Measurements from ENCODE around the gene HOXB4. TPM values are rescaled to one million over a fixed set of nuclear protein-coding genes. Genes with fewer than 3 reads are reported as not detected.

The HOXB4 gene
- total and polyA plus RNA-seq, 4 donors, result 1.4 to 6.7 (median 2.6) TPM

- DNase-seq (peak; percentile 67 to 89 (median 88)), ATAC-seq (ENCODE audit: insufficient read depth, low FRiP score) (no peak)
- H3K36me3 ChIP-seq (ENCODE audit: control insufficient read depth in 4 of 4, insufficient read depth in 4 of 4, low read length in 4 of 4), result peaks cover 0 to 21% (median 4%) of the 10 kb centered on the region in 4 donors
- 44 to 64% methylated on average over 7 of the region's 7 CpGs for WGBS, 2 donors
- H3K27ac ChIP-seq (ENCODE audit: low read depth in 1 of 2, low read length in 1 of 2), result peak overlapping the region in 1 of 2 donors; percentile 5
- peaks cover 0 to 86% (median 4%) of the 10 kb centered on the region in 5 donors for H3K4me1 ChIP-seq (ENCODE audit: control insufficient read depth in 5 of 5, insufficient read depth in 5 of 5, low read length in 5 of 5)
- H3K4me3 ChIP-seq, result no peak overlapping the region
- peaks cover 0 to 3% (median 0%) of the 10 kb centered on the region in 4 donors for H3K9me3 ChIP-seq (ENCODE audit: control insufficient read depth in 4 of 4, insufficient read depth in 3 of 4, low read length in 3 of 4)
- peak overlapping the region in 1 of 2 donors; percentile 95 for H3K9ac ChIP-seq (ENCODE audit: insufficient read depth in 1 of 2, low read length in 2 of 2)
- peaks cover 0 to 56% (median 2%) of the 10 kb centered on the region in 3 donors for H3K27me3 ChIP-seq (ENCODE audit: control insufficient read depth in 3 of 3, insufficient read depth in 3 of 3, low read length in 2 of 3)
- no peak for TF ChIP-seq CTCF (IDR thresholded peaks at IDR 0.05; ENCODE audit: control extremely low read depth, extremely low read depth)
Measured at GRCh38 chr17:48556576-48557401, 21.4 kb downstream of the HOXB4 start.

GRCh38 chr17:48556229-48556575 is 21.9 kb downstream of the HOXB4 start:
- Histone ChIP-seq H3K9me3 (ENCODE audit: control insufficient read depth in 4 of 4, insufficient read depth in 3 of 4, low read length in 3 of 4) (peaks cover 0 to 3% (median 0%) of the 10 kb centered on the region in 4 donors), H3K4me1 (ENCODE audit: control insufficient read depth in 5 of 5, insufficient read depth in 5 of 5, low read length in 5 of 5) (peaks cover 0 to 85% (median 3%) of the 10 kb centered on the region in 5 donors), H3K4me3 (no peak overlapping the region), H3K36me3 (ENCODE audit: control insufficient read depth in 4 of 4, insufficient read depth in 4 of 4, low read length in 4 of 4) (peaks cover 0 to 17% (median 2%) of the 10 kb centered on the region in 4 donors), H3K27ac (ENCODE audit: low read depth in 1 of 2, low read length in 1 of 2) (no peak overlapping the region), H3K9ac (ENCODE audit: insufficient read depth in 1 of 2, low read length in 2 of 2) (peak overlapping the region in 1 of 2 donors; percentile 95), H3K27me3 (ENCODE audit: control insufficient read depth in 3 of 3, insufficient read depth in 3 of 3, low read length in 2 of 3) (peaks cover 0 to 54% (median 2%) of the 10 kb centered on the region in 3 donors)
- WGBS, 2 donors, result 55 to 64% methylated on average over 5 of the region's 5 CpGs
- no peak for TF ChIP-seq CTCF (IDR thresholded peaks at IDR 0.05; ENCODE audit: control extremely low read depth, extremely low read depth)
- DNase-seq (no peak), ATAC-seq (ENCODE audit: insufficient read depth, low FRiP score) (no peak)

GRCh38 chr17:48555258-48556228 is 22.6 kb downstream of the HOXB4 start:
- peaks cover 0 to 53% (median 2%) of the 10 kb centered on the region in 3 donors for H3K27me3 ChIP-seq (ENCODE audit: control insufficient read depth in 3 of 3, insufficient read depth in 3 of 3, low read length in 2 of 3)
- TF ChIP-seq CTCF (IDR thresholded peaks at IDR 0.05; ENCODE audit: control extremely low read depth, extremely low read depth), result no peak
- peak overlapping the region in 1 of 2 donors; percentile 96 for H3K9ac ChIP-seq (ENCODE audit: insufficient read depth in 1 of 2, low read length in 2 of 2)
- no peak overlapping the region for H3K4me3 ChIP-seq
- DNase-seq (peak; percentile 73 to 97 (median 94)), ATAC-seq (ENCODE audit: insufficient read depth, low FRiP score) (no peak)
- H3K36me3 ChIP-seq (ENCODE audit: control insufficient read depth in 4 of 4, insufficient read depth in 4 of 4, low read length in 4 of 4), result peaks cover 0 to 18% (median 2%) of the 10 kb centered on the region in 4 donors
- H3K27ac ChIP-seq (ENCODE audit: low read depth in 1 of 2, low read length in 1 of 2), result peak overlapping the region in 1 of 2 donors; percentile 32
- peaks cover 0 to 3% (median 0%) of the 10 kb centered on the region in 4 donors for H3K9me3 ChIP-seq (ENCODE audit: control insufficient read depth in 4 of 4, insufficient read depth in 3 of 4, low read length in 3 of 4)
- WGBS, 2 donors, result 8% methylated on average over 35 to 36 of the region's 36 CpGs
- H3K4me1 ChIP-seq (ENCODE audit: control insufficient read depth in 5 of 5, insufficient read depth in 5 of 5, low read length in 5 of 5), result peaks cover 0 to 82% (median 3%) of the 10 kb centered on the region in 5 donors
